NCI-H2029 (cell line): ENCODE data around the gene DCTN1.

ENCODE experiments used
- DNase-seq: peaks from one replicate; lab custom pipeline; 2025; lab: John Stamatoyannopoulos, UW

Gene DCTN1

GRCh38 chr2:74321737-74322136, 58.4 kb downstream of the DCTN1 start:
- DNase-seq = no peak

GRCh38 chr2:74317701-74318100, 62.4 kb downstream of the DCTN1 start:
- DNase-seq = no peak

- no peak for DNase-seq
Observed at GRCh38 chr2:74316627-74317295, 63.4 kb downstream of the DCTN1 start.

- DNase-seq = no peak
Observed at GRCh38 chr2:74314107-74314506, 66.0 kb downstream of the DCTN1 start.

- DNase-seq = no peak
Observed at GRCh38 chr2:74313497-74313896, 66.6 kb downstream of the DCTN1 start.

GRCh38 chr2:74312913-74313312, 67.2 kb downstream of the DCTN1 start:
- DNase-seq = no peak
